HepG2 (cell line): ENCODE data around the gene SLC4A2. TPM values are rescaled to one million over a fixed set of nuclear protein-coding genes. Genes with fewer than 3 reads are reported as not detected.

ENCODE experiments used
- ATAC-seq: fragments of 200-7000 bp; cut with Tn5 transposase; 3 replicates; pipeline ENCODE4 v1.9.1; 2020; ENCODE audit warnings: mild to moderate bottlenecking, moderate library complexity
- BruUV-seq: library from RNA; stranded (reverse); fragments of 400-500 nt; replicated peaks from 2 replicates; lab custom pipeline; 2021; lab: Mats Ljungman, UMichigan
- CTCF ChIA-PET: fragments of 300-600 bp; formaldehyde crosslinking; extraction: SDS; loops from one replicate; lab custom pipeline; 2021; ENCODE audit warnings: low total read pairs, inconsistent platforms, low intra/inter-chr PET ratio; lab: Yijun Ruan, JAX
- POLR2A ChIA-PET: fragments of 350-600 bp; sonication (Branson Sonifier 250); formaldehyde crosslinking; loops from one replicate; lab custom pipeline; 2020; ENCODE audit warnings: antibody characterized with exemption, inconsistent platforms; lab: Yijun Ruan, JAX
- DNase-seq: peaks from one replicate; pipeline ENCODE4 v3.0.0-alpha.2; 2015; ENCODE audit warnings: low spot score
- FAIRE-seq: peaks from 3 replicates; lab custom pipeline; 2011; peaks lifted over from hg19 to GRCh38; lab: Jason Lieb, UNC
- H2AFZ ChIP-seq: one replicate; pipeline ENCODE4 v1.6.1; 2011; ENCODE audit warnings: low read length, inconsistent platforms
- H3K27ac ChIP-seq: fragments of 300-600 bp; 3 replicates; pipeline ENCODE4 v1.8.0; 2011; ENCODE audit warnings: mixed run types, mild to moderate bottlenecking, mixed read lengths, low read length, inconsistent platforms; ENCODE audit not compliant: insufficient read depth; ENCODE audit errors: extremely low read length
- H3K27me3 ChIP-seq, 2 experiments: fragments of 200-600 bp in 1 of 2; 2 replicates in 1 of 2; 3 replicates in 1 of 2; pipeline versions ENCODE4 v1.6.0 to v1.8.0; 2011; ENCODE audit warnings: low read length in 2 of 2, mild to moderate bottlenecking in 2 of 2, moderate library complexity in 2 of 2, inconsistent platforms in 1 of 2; ENCODE audit not compliant: insufficient read depth in 2 of 2, control insufficient read depth in 1 of 2
- H3K36me3 ChIP-seq, 2 experiments: fragments of 200-600 bp in 1 of 2; replicated peaks in 1 of 2; 2 replicates in 1 of 2; 3 replicates in 1 of 2; pipeline versions ENCODE4 v1.5.1 to v1.8.0; 2011; ENCODE audit warnings: low read length in 2 of 2, inconsistent platforms in 1 of 2; ENCODE audit not compliant: insufficient read depth in 2 of 2, control insufficient read depth in 1 of 2
- H3K4me1 ChIP-seq: 2 replicates; pipeline ENCODE4 v1.5.1; 2012; ENCODE audit warnings: low read length, inconsistent platforms; ENCODE audit not compliant: insufficient read depth
- H3K4me2 ChIP-seq: 2 replicates; pipeline ENCODE4 v1.6.0; 2011; ENCODE audit warnings: low read depth, low read length, inconsistent platforms
- H3K4me3 ChIP-seq, 3 experiments: fragments of 200-600 bp in 1 of 3; sonication (generic), shearing (Covaris generic) in 1 of 3; replicated peaks in 1 of 3; 2 replicates each; pipeline ENCODE4 v1.5.1; 2011 to 2016; ENCODE audit warnings: low read length in 3 of 3, inconsistent platforms in 2 of 3, low read depth in 2 of 3, mild to moderate bottlenecking in 2 of 3, control low read depth in 1 of 3, mixed read lengths in 1 of 3; ENCODE audit not compliant: insufficient read depth in 1 of 3
- H3K79me2 ChIP-seq: one replicate; pipeline ENCODE4 v1.6.1; 2011; ENCODE audit warnings: low read length, inconsistent platforms; ENCODE audit not compliant: insufficient read depth
- H3K9ac ChIP-seq: 2 replicates; pipeline ENCODE4 v1.6.0; 2011; ENCODE audit warnings: mild to moderate bottlenecking, low read depth, low read length, inconsistent platforms; ENCODE audit not compliant: insufficient read depth
- H3K9me3 ChIP-seq: 2 replicates; pipeline ENCODE4 v1.5.1; 2012; ENCODE audit warnings: mild to moderate bottlenecking, low read length
- H4K20me1 ChIP-seq: 2 replicates; pipeline ENCODE4 v1.6.0; 2011; ENCODE audit warnings: inconsistent platforms, mild to moderate bottlenecking, low read length, moderate library complexity; ENCODE audit not compliant: insufficient read depth
- AGO2 ChIP-seq: fragments of 200-400 bp; formaldehyde crosslinking; optimal IDR thresholded peaks from 2 replicates; pipeline ENCODE3; 2017; ENCODE audit warnings: mild to moderate bottlenecking, low read depth, low read length, moderate library complexity
- CENPX ChIP-seq: sonication (generic); formaldehyde crosslinking; IDR thresholded peaks from 2 replicates; pipeline ENCODE4 v1.9.0; 2021; ENCODE audit warnings: mild to moderate bottlenecking, missing genetic modification reagents, moderate library complexity
- HDAC2 ChIP-seq: sonication (generic); formaldehyde crosslinking; IDR thresholded peaks from 2 replicates; pipeline ENCODE4 v1.4.0; 2020; ENCODE audit warnings: missing genetic modification reagents
- KDM2A ChIP-seq: sonication (generic); formaldehyde crosslinking; IDR thresholded peaks from 2 replicates; pipeline ENCODE4 v1.4.0; 2020; ENCODE audit warnings: low read depth, missing genetic modification reagents, borderline replicate concordance
- MED1 ChIP-seq: sonication (generic); formaldehyde crosslinking; IDR thresholded peaks from 2 replicates; pipeline ENCODE4 v1.4.0; 2020; ENCODE audit warnings: missing genetic modification reagents
- NCOA2 ChIP-seq: sonication (generic); formaldehyde crosslinking; IDR thresholded peaks from 2 replicates; pipeline ENCODE4 v1.8.0; 2022; ENCODE audit warnings: inconsistent platforms
- RBM22 ChIP-seq: fragments of 200-400 bp; formaldehyde crosslinking; optimal IDR thresholded peaks from 2 replicates; pipeline ENCODE3; 2017; ENCODE audit warnings: mild to moderate bottlenecking, low read length, moderate library complexity
- SALL2 ChIP-seq: sonication (generic); formaldehyde crosslinking; IDR thresholded peaks from 2 replicates; pipeline ENCODE4 v1.8.1; 2023; ENCODE audit warnings: mild to moderate bottlenecking, missing genetic modification reagents, inconsistent platforms
- SMC3 ChIP-seq: IDR thresholded peaks from 2 replicates; pipeline ENCODE4 v1.6.1; 2011; ENCODE audit warnings: low read length, improper control_type of control experiment
- ZFY ChIP-seq: sonication (generic); formaldehyde crosslinking; IDR thresholded peaks from 2 replicates; pipeline ENCODE4 v1.4.0; 2020; ENCODE audit warnings: missing genetic modification reagents
- WGBS: methylation state at CpG from one replicate; pipeline ENCODE4 v1.1.6; 2017; ENCODE audit warnings: low lambda C conversion rate; 5-methylcytosine and 5-hydroxymethylcytosine counted together
- in situ Hi-C: cut with HindIII; loops from 2 replicates; pipeline ENCODE4 v1.10.0; 2017; ENCODE audit warnings: low pct_unique_long_range_greater_than_20kb; ENCODE audit not compliant: extremely low pct_ligation_motif_present
- intact Hi-C: fragments of 100-400 bp; cut with micrococcal nuclease; formaldehyde crosslinking; loops from one replicate; pipeline ENCODE4 v1.10.0; 2022; ENCODE audit not compliant: unreplicated experiment
- polyA plus RNA-seq, 8 experiments: library from polyadenylated mRNA; depleted of rRNA in 3 of 8; stranded (reverse) in 7 of 8; unstranded in 1 of 8; fragments of >200 nt; fragmentation: Illumina TruSeq in 4 of 8; extraction: Trizol in 4 of 8; gene quantifications; 2 replicates each; pipeline versions ENCODE4 v1.2.1 to v1.2.3, GENCODE V29; 2011 to 2016; ENCODE audit warnings: low read depth in 4 of 8, missing spikeins in 1 of 8, mixed read lengths in 1 of 8; ENCODE audit not compliant: insufficient read depth in 1 of 8
- total RNA-seq, 5 experiments: library from RNA; depleted of rRNA; stranded (reverse); fragments of >200 nt; fragmentation: Illumina TruSeq; extraction: Trizol; gene quantifications; 2 replicates each; pipeline ENCODE4 v1.2.3, GENCODE V29; 2016; ENCODE audit warnings: low read depth in 1 of 5
- TF ChIP-seq, protein P1 (sequence below): IDR thresholded peaks from 2 replicates; pipeline ENCODE4 v1.6.1; 2016; ENCODE audit warnings: missing genetic modification reagents, missing compliant biosample characterization
- TF ChIP-seq, protein P2 (sequence below): sonication (generic); formaldehyde crosslinking; IDR thresholded peaks from 2 replicates; pipeline ENCODE4 v1.5.0; 2020; ENCODE audit warnings: mild to moderate bottlenecking, missing genetic modification reagents, moderate library complexity
- TF ChIP-seq, protein P3 (sequence below): sonication (generic); formaldehyde crosslinking; IDR thresholded peaks from 2 replicates; pipeline ENCODE4 v1.4.0; 2020; ENCODE audit warnings: missing genetic modification reagents
- TF ChIP-seq, protein P4 (sequence below): sonication (generic); formaldehyde crosslinking; IDR thresholded peaks from 2 replicates; pipeline ENCODE4 v1.9.0; 2022; ENCODE audit warnings: missing genetic modification reagents, mild to moderate bottlenecking, borderline replicate concordance
- TF ChIP-seq, protein P5 (sequence below): sonication (generic); formaldehyde crosslinking; IDR thresholded peaks from 2 replicates; pipeline ENCODE4 v1.4.0; 2020; ENCODE audit warnings: missing genetic modification reagents

SLC4A2 gene
- total and polyA plus RNA-seq, 2 of the 13 experiments (the other 11 are each of a cell fraction or from before 2014, with no cell fraction given) = 51.9 to 73.4 TPM

DNA sequence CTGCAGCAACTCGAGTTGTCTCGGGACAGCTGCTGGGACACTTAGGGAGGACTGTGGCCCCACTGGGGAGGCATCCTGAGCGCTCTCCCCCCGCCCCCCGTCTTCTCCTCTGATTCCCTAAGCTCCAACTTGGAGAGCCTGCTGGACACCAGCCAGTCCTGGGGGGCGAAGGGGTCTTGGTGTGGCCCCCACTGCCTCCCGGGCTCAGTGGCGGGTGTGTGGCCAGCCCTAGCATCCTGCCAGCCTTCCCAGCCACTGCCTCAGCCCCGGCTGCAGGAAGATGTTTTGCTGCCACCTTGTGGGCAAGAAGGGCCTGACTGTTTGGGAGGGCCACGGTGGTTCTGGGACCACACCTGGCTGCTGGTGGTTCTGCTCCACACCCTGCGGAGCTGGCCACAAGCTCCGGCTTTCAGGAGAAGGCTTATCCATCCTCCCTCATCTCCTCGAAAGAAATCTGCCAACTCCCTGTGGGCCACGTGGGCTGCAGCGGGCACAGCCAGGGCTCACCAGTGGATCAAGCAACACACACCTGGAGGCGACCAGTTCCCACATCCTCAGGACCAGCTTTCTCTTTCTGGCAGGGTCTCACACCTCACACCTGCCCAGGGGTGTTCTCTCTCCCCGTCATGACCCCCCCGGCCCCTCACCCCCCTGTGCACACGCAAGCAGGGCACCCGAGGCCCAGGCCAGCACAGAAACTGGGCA is 51.7 kb downstream of the SLC4A2 start:
- Histone ChIP-seq H3K27ac (no peak overlapping the region), H3K27me3 (no peaks in the 10 kb centered on the region), H3K79me2 (peaks cover 25% of the 10 kb centered on the region), H3K9me3 (no peaks in the 10 kb centered on the region), H3K4me3 (no peak overlapping the region), H4K20me1 (peaks cover 44% of the 10 kb centered on the region), H3K4me1 (peaks cover 14% of the 10 kb centered on the region), H2AFZ (no peak overlapping the region), H3K9ac (no peak overlapping the region), H3K36me3 (peaks cover 6 to 24% of the 10 kb centered on the region in 2 experiments; a peak in 4 of 5 replicates), H3K4me2 (no peak overlapping the region)
- FAIRE-seq (peak; percentile 39), ATAC-seq (peak; percentile 92), DNase-seq (peak; percentile 49)
- ChIA-PET POLR2A (interaction anchor here (0.8 to 1.2 kb wide), 2 partner anchors 23 to 48 kb away, joined by 3 to 4 read pairs; no protein-coding TSS in a partner anchor), CTCF (interaction anchor here (0.9 to 1.7 kb wide), 6 partner anchors 20 to 148 kb away, joined by 3 to 6 read pairs (median 3); partner anchors contain the start of genes ABCB8 and AGAP3)
- intact Hi-C loops = loop anchor here (1.0 to 2.0 kb wide), 2 partner anchors 52 to 83 kb away; partner anchors contain the start of genes ABCB8 and SLC4A2
- WGBS = 84% methylated on average over 11 of the region's 20 CpGs
- no TSS peak for BruUV-seq
- in situ Hi-C loops = no loop called here
- TF ChIP-seq SMC3 = peak; percentile 63
- TF ChIP-seq, protein P1, sequence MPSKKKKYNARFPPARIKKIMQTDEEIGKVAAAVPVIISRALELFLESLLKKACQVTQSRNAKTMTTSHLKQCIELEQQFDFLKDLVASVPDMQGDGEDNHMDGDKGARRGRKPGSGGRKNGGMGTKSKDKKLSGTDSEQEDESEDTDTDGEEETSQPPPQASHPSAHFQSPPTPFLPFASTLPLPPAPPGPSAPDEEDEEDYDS (CRISPR knock-in tag) = 0 out of 2 replicates have a peak, but pooled peaks have one; percentile 17
- 0 out of 2 replicates have a peak, but pooled peaks have one; percentile 59 for TF ChIP-seq SALL2
- peak; percentile 43; the same call in 1 of the 2 replicates for TF ChIP-seq HDAC2 (CRISPR knock-in tag)
- TF ChIP-seq, protein P2, sequence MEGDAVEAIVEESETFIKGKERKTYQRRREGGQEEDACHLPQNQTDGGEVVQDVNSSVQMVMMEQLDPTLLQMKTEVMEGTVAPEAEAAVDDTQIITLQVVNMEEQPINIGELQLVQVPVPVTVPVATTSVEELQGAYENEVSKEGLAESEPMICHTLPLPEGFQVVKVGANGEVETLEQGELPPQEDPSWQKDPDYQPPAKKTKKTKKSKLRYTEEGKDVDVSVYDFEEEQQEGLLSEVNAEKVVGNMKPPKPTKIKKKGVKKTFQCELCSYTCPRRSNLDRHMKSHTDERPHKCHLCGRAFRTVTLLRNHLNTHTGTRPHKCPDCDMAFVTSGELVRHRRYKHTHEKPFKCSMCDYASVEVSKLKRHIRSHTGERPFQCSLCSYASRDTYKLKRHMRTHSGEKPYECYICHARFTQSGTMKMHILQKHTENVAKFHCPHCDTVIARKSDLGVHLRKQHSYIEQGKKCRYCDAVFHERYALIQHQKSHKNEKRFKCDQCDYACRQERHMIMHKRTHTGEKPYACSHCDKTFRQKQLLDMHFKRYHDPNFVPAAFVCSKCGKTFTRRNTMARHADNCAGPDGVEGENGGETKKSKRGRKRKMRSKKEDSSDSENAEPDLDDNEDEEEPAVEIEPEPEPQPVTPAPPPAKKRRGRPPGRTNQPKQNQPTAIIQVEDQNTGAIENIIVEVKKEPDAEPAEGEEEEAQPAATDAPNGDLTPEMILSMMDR (CRISPR knock-in tag) = peak; percentile 97
- 0 out of 2 replicates have a peak, but pooled peaks have one; percentile 19 for TF ChIP-seq MED1 (CRISPR knock-in tag)
- peak; percentile 67; the same call in 1 of the 2 replicates for TF ChIP-seq KDM2A (CRISPR knock-in tag)
- TF ChIP-seq ZFY (CRISPR knock-in tag) = 0 out of 2 replicates have a peak, but pooled peaks have one; percentile 24
- TF ChIP-seq AGO2 = peak; percentile 20
- no peak for TF ChIP-seq RBM22
- TF ChIP-seq, protein P3, sequence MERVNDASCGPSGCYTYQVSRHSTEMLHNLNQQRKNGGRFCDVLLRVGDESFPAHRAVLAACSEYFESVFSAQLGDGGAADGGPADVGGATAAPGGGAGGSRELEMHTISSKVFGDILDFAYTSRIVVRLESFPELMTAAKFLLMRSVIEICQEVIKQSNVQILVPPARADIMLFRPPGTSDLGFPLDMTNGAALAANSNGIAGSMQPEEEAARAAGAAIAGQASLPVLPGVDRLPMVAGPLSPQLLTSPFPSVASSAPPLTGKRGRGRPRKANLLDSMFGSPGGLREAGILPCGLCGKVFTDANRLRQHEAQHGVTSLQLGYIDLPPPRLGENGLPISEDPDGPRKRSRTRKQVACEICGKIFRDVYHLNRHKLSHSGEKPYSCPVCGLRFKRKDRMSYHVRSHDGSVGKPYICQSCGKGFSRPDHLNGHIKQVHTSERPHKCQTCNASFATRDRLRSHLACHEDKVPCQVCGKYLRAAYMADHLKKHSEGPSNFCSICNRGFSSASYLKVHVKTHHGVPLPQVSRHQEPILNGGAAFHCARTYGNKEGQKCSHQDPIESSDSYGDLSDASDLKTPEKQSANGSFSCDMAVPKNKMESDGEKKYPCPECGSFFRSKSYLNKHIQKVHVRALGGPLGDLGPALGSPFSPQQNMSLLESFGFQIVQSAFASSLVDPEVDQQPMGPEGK = peak; percentile 66
- TF ChIP-seq CENPX = no peak
- TF ChIP-seq, protein P4, sequence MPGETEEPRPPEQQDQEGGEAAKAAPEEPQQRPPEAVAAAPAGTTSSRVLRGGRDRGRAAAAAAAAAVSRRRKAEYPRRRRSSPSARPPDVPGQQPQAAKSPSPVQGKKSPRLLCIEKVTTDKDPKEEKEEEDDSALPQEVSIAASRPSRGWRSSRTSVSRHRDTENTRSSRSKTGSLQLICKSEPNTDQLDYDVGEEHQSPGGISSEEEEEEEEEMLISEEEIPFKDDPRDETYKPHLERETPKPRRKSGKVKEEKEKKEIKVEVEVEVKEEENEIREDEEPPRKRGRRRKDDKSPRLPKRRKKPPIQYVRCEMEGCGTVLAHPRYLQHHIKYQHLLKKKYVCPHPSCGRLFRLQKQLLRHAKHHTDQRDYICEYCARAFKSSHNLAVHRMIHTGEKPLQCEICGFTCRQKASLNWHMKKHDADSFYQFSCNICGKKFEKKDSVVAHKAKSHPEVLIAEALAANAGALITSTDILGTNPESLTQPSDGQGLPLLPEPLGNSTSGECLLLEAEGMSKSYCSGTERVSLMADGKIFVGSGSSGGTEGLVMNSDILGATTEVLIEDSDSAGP (CRISPR knock-in tag) = 0 out of 2 replicates have a peak, but pooled peaks have one; percentile 42
- TF ChIP-seq, protein P5, sequence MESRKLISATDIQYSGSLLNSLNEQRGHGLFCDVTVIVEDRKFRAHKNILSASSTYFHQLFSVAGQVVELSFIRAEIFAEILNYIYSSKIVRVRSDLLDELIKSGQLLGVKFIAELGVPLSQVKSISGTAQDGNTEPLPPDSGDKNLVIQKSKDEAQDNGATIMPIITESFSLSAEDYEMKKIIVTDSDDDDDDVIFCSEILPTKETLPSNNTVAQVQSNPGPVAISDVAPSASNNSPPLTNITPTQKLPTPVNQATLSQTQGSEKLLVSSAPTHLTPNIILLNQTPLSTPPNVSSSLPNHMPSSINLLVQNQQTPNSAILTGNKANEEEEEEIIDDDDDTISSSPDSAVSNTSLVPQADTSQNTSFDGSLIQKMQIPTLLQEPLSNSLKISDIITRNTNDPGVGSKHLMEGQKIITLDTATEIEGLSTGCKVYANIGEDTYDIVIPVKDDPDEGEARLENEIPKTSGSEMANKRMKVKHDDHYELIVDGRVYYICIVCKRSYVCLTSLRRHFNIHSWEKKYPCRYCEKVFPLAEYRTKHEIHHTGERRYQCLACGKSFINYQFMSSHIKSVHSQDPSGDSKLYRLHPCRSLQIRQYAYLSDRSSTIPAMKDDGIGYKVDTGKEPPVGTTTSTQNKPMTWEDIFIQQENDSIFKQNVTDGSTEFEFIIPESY (CRISPR knock-in tag) = peak; percentile 80
- TF ChIP-seq NCOA2 (CRISPR knock-in tag) = no peak
